HEK293T (cell line): ENCODE data around the gene ADGRG7.
"Not testable (repeated sequence)": the region's sequence is repeated elsewhere in the genome, so short reads cannot be mapped to it uniquely, and the experiment has no call there.

Experiments used
- BHLHE40 ChIP-seq: fragments of 450-650 bp; IDR thresholded peaks from 2 replicates; pipeline ENCODE4 v1.6.1; 2016; ENCODE audit warnings: mild to moderate bottlenecking, moderate library complexity, borderline replicate concordance
- CTBP1 ChIP-seq: fragments of 450-650 bp; IDR thresholded peaks from 2 replicates; pipeline ENCODE4 v1.6.1; 2016; ENCODE audit warnings: borderline replicate concordance
- FOXA1 ChIP-seq: fragments of 450-650 bp; IDR thresholded peaks from 2 replicates; pipeline ENCODE4 v1.6.1; 2016; ENCODE audit warnings: mild to moderate bottlenecking
- FOXK2 ChIP-seq: fragments of 450-650 bp; IDR thresholded peaks from 2 replicates; pipeline ENCODE4 v1.6.1; 2016; ENCODE audit warnings: mild to moderate bottlenecking
- FOXM1 ChIP-seq: fragments of 450-650 bp; IDR thresholded peaks from 2 replicates; pipeline ENCODE4 v1.6.1; 2017; ENCODE audit warnings: mild to moderate bottlenecking, borderline replicate concordance
- HDGF ChIP-seq: fragments of 450-650 bp; IDR thresholded peaks from 2 replicates; pipeline ENCODE4 v1.6.1; 2017; ENCODE audit warnings: antibody characterized with exemption, borderline replicate concordance
- NFRKB ChIP-seq: fragments of 450-650 bp; IDR thresholded peaks from 2 replicates; pipeline ENCODE4 v1.6.1; 2016; ENCODE audit warnings: mild to moderate bottlenecking, moderate library complexity
- SP1 ChIP-seq: fragments of 450-650 bp; IDR thresholded peaks from 2 replicates; pipeline ENCODE4 v1.6.1; 2017
- SUZ12 ChIP-seq: fragments of 450-650 bp; IDR thresholded peaks from 2 replicates; pipeline ENCODE4 v1.6.1; 2016; ENCODE audit warnings: mild to moderate bottlenecking
- TARDBP ChIP-seq: fragments of 450-650 bp; IDR thresholded peaks from 2 replicates; pipeline ENCODE4 v1.6.1; 2016
- ZNF384 ChIP-seq: fragments of 450-650 bp; IDR thresholded peaks from 2 replicates; pipeline ENCODE4 v1.6.1; 2016

DNA sequence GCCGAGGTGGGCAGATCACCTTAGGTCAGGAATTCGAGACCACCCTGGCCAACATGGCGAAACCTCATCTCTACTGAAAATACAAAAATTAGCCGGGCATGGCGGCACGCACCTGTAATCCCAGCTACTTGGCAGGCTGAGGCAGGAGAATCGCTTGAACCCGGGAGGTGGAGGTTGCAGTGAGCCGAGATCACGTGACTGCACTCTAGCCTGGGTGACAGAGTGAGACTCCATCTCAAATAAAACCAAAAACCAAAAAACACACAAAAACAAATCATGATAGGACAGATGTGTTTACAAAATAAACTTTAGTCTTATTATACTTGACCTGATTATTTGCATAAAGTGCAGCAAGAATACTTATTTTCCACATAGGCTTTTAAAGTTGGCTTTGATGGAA is 27.2 kb upstream of the ADGRG7 start:
- TF ChIP-seq FOXM1, SP1, CTBP1, NFRKB, SUZ12, FOXA1, HDGF, FOXK2, BHLHE40, TARDBP, ZNF384: not testable (repeated sequence)
